H9 (cell line): ENCODE measurements around the gene RUSF1. TPM values are rescaled to one million over a fixed set of nuclear protein-coding genes. Genes with fewer than 3 reads are reported as not detected.

Experiments
- DNase-seq: peaks from one replicate; pipeline ENCODE4 v3.0.0-alpha.2; 2017
- H2AFZ ChIP-seq: one replicate; pipeline ENCODE4 v1.6.1; 2013; ENCODE audit warnings: mild to moderate bottlenecking, low read length, control low read depth, moderate library complexity
- H2AK5ac ChIP-seq: 2 replicates; pipeline ENCODE4 v1.6.1; 2013; ENCODE audit warnings: low read length, control low read depth, mixed read lengths; ENCODE audit not compliant: insufficient read length
- H2BK120ac ChIP-seq: one replicate; pipeline ENCODE4 v1.6.1; 2013; ENCODE audit warnings: low read depth, mild to moderate bottlenecking, low read length, control low read depth, inconsistent platforms; ENCODE audit not compliant: poor library complexity, severe bottlenecking
- H2BK12ac ChIP-seq: 2 replicates; pipeline ENCODE4 v1.6.1; 2013; ENCODE audit warnings: low read length, control low read depth, mixed read lengths, low read depth; ENCODE audit not compliant: insufficient read length
- H2BK15ac ChIP-seq: 2 replicates; pipeline ENCODE4 v1.6.1; 2013; ENCODE audit warnings: low read depth, low read length, control low read depth
- H2BK20ac ChIP-seq: one replicate; pipeline ENCODE4 v1.6.1; 2013; ENCODE audit warnings: low read depth, mild to moderate bottlenecking, low read length, control low read depth, inconsistent platforms; ENCODE audit not compliant: poor library complexity, severe bottlenecking
- H2BK5ac ChIP-seq: 2 replicates; pipeline ENCODE4 v1.6.1; 2013; ENCODE audit warnings: low read length, control low read depth, mixed read lengths; ENCODE audit not compliant: insufficient read length
- H3K14ac ChIP-seq: 2 replicates; pipeline ENCODE4 v1.6.1; 2013; ENCODE audit warnings: low read length, control low read depth; ENCODE audit not compliant: insufficient read depth
- H3K18ac ChIP-seq: 2 replicates; pipeline ENCODE4 v1.6.1; 2013; ENCODE audit warnings: low read depth, mild to moderate bottlenecking, mixed read lengths, low read length, control low read depth; ENCODE audit not compliant: insufficient read length
- H3K23ac ChIP-seq: 2 replicates; pipeline ENCODE4 v1.6.1; 2013; ENCODE audit warnings: low read length, control low read depth, mixed read lengths, low read depth; ENCODE audit not compliant: insufficient read length
- H3K23me2 ChIP-seq: 2 replicates; pipeline ENCODE4 v1.6.1; 2013; ENCODE audit warnings: low read depth, mild to moderate bottlenecking, mixed read lengths, low read length, control low read depth; ENCODE audit not compliant: insufficient read length, poor library complexity, severe bottlenecking
- H3K27ac ChIP-seq: 2 replicates; pipeline ENCODE4 v1.5.1; 2013; ENCODE audit warnings: low read length, control low read depth, mixed read lengths, low read depth; ENCODE audit not compliant: insufficient read length
- H3K27me3 ChIP-seq: 2 replicates; pipeline ENCODE4 v1.6.1; 2013; ENCODE audit warnings: low read length, control low read depth, inconsistent platforms; ENCODE audit not compliant: insufficient read depth
- H3K4ac ChIP-seq: 2 replicates; pipeline ENCODE4 v1.6.1; 2013; ENCODE audit warnings: low read depth, mild to moderate bottlenecking, control low read depth, inconsistent platforms, low read length, moderate library complexity
- H3K4me1 ChIP-seq: 2 replicates; pipeline ENCODE4 v1.6.1; 2013; ENCODE audit warnings: low read length, control low read depth, inconsistent platforms; ENCODE audit not compliant: insufficient read depth
- H3K4me2 ChIP-seq: 2 replicates; pipeline ENCODE4 v1.6.1; 2013; ENCODE audit warnings: low read length, control low read depth, mixed read lengths; ENCODE audit not compliant: insufficient read length, insufficient read depth
- H3K56ac ChIP-seq: 2 replicates; pipeline ENCODE4 v1.6.1; 2013; ENCODE audit warnings: low read depth, mild to moderate bottlenecking, mixed read lengths, low read length, control low read depth; ENCODE audit not compliant: insufficient read length
- H3K79me1 ChIP-seq: 2 replicates; pipeline ENCODE4 v1.6.1; 2013; ENCODE audit warnings: low read depth, mild to moderate bottlenecking, moderate library complexity, low read length, control low read depth, inconsistent platforms; ENCODE audit not compliant: insufficient read depth, poor library complexity, severe bottlenecking
- H3K79me2 ChIP-seq: 2 replicates; pipeline ENCODE4 v1.6.1; 2013; ENCODE audit warnings: low read length, control low read depth, inconsistent platforms; ENCODE audit not compliant: insufficient read depth
- H3K9ac ChIP-seq: 2 replicates; pipeline ENCODE4 v1.6.1; 2013; ENCODE audit warnings: low read length, control low read depth, mixed read lengths; ENCODE audit not compliant: insufficient read length; ENCODE audit errors: extremely low read depth
- H3K9me3 ChIP-seq: one replicate; pipeline ENCODE4 v1.6.1; 2013; ENCODE audit warnings: low read depth, low read length, inconsistent platforms; ENCODE audit not compliant: control insufficient read depth
- H3T11ph ChIP-seq: one replicate; pipeline ENCODE4 v1.6.1; 2013; ENCODE audit warnings: mild to moderate bottlenecking, low read length, control low read depth, inconsistent platforms
- H4K20me1 ChIP-seq: one replicate; pipeline ENCODE4 v1.6.1; 2013; ENCODE audit not compliant: control insufficient read depth, insufficient read length, insufficient read depth
- H4K5ac ChIP-seq: 2 replicates; pipeline ENCODE4 v1.6.1; 2013; ENCODE audit warnings: low read depth, mild to moderate bottlenecking, mixed read lengths, low read length, control low read depth; ENCODE audit not compliant: insufficient read length
- H4K8ac ChIP-seq: replicated peaks from 2 replicates; pipeline ENCODE4 v1.6.1; 2013; ENCODE audit warnings: low read length, control low read depth, mixed read lengths, low read depth; ENCODE audit not compliant: insufficient read length
- H4K91ac ChIP-seq: 2 replicates; pipeline ENCODE4 v1.6.1; 2013; ENCODE audit warnings: low read depth, mild to moderate bottlenecking, moderate library complexity, mixed read lengths, low read length, control low read depth; ENCODE audit not compliant: insufficient read length
- H3K27ac Mint-ChIP-seq, 3 experiments: 2 replicates in 2 of 3; 3 replicates in 1 of 3; pipeline ENCODE4 v1.8.0; 2020 to 2021; ENCODE audit warnings: mixed read lengths in 3 of 3, mild to moderate bottlenecking in 1 of 3, moderate library complexity in 1 of 3
- H3K27me3 Mint-ChIP-seq: 2 replicates; pipeline ENCODE4 v1.8.0; 2021; ENCODE audit warnings: low read depth, mild to moderate bottlenecking, moderate library complexity, mixed read lengths
- H3K36me3 Mint-ChIP-seq, 3 experiments: 2 replicates in 2 of 3; 3 replicates in 1 of 3; pipeline ENCODE4 v1.8.0; 2020 to 2021; ENCODE audit warnings: low read depth in 3 of 3, mixed read lengths in 3 of 3; ENCODE audit not compliant: insufficient read depth in 1 of 3
- H3K4me1 Mint-ChIP-seq, 2 experiments: 2 replicates each; pipeline ENCODE4 v1.8.0; 2020; ENCODE audit warnings: mixed read lengths in 2 of 2
- H3K4me3 Mint-ChIP-seq, 2 experiments: 2 replicates in 1 of 2; 3 replicates in 1 of 2; pipeline ENCODE4 v1.8.0; 2020 to 2021; ENCODE audit warnings: mild to moderate bottlenecking in 2 of 2, mixed read lengths in 2 of 2, moderate library complexity in 1 of 2
- H3K9me3 Mint-ChIP-seq, 2 experiments: 2 replicates in 1 of 2; 3 replicates in 1 of 2; pipeline ENCODE4 v1.8.0; 2020; ENCODE audit warnings: mild to moderate bottlenecking in 2 of 2, mixed read lengths in 2 of 2, moderate library complexity in 1 of 2
- CTCF ChIP-seq: fragments of 200-600 bp; sonication (generic); conservative IDR thresholded peaks from 3 replicates; pipeline ENCODE4 v1.8.0; 2021; ENCODE audit warnings: antibody characterized with exemption, mild to moderate bottlenecking
- WGBS: extraction: QIAGEN DNeasy Blood & Tissue Kit; methylation state at CpG from one replicate; pipeline ENCODE4 v1.1.7; 2013; ENCODE audit warnings: missing lambda C conversion rate, low lambda C conversion rate, mixed read lengths; ENCODE audit not compliant: insufficient read length; ENCODE audit errors: extremely low coverage; 5-methylcytosine and 5-hydroxymethylcytosine counted together
- total RNA-seq: library from RNA; stranded (reverse); gene quantifications from 2 replicates; pipeline ENCODE4 v1.2.1, GENCODE V29; 2021

RUSF1 gene
- total RNA-seq, 1 experiment from 2014 or later = 33.4 TPM

GRCh38 chr16:31459687-31460581 lies 48.3 kb downstream of the RUSF1 start:
- WGBS = no CpG with 5 or more reads among the region's 61 CpGs
- peaks cover 2 to 23% (median 17%) of the 10 kb centered on the region in 3 experiments; a peak in 6 of 7 replicates for H3K36me3 Mint-ChIP-seq
- Histone ChIP-seq H3K9ac (peak overlapping the region; percentile 90), H3K9me3 (no peaks in the 10 kb centered on the region), H3K56ac (no peak overlapping the region), H3K18ac (peak overlapping the region; percentile 95), H3K79me2 (no peaks in the 10 kb centered on the region; the same call in 1 of the 2 replicates), H2AK5ac (no peak overlapping the region), H4K5ac (no peak overlapping the region), H4K91ac (no peak overlapping the region), H3K14ac (peak overlapping the region; percentile 99; the same call in 1 of the 2 replicates), H2BK12ac (no peak overlapping the region), H4K20me1 (no peaks in the 10 kb centered on the region), H3K27ac (peak overlapping the region; percentile 42), H2BK15ac (no peak overlapping the region), H2BK20ac (no peak overlapping the region), H2BK120ac (no peak overlapping the region), H3K4me1 (peaks cover 2% of the 10 kb centered on the region; the same call in 1 of the 2 replicates), H2BK5ac (no peak overlapping the region), H3K23me2 (peaks cover 8% of the 10 kb centered on the region), H3K4ac (no peak overlapping the region), H3T11ph (no peak overlapping the region), H3K23ac (no peak overlapping the region), H3K79me1 (peaks cover 4% of the 10 kb centered on the region), H3K4me2 (peak overlapping the region; percentile 88), H2AFZ (no peak overlapping the region), H4K8ac (no peak overlapping the region), H3K27me3 (no peaks in the 10 kb centered on the region)
- H3K4me3 Mint-ChIP-seq = peak overlapping the region; percentile 82 to 92
- peak overlapping the region; percentile 97 to 98 (median 98) for H3K27ac Mint-ChIP-seq
- DNase-seq = peak; percentile 100
- H3K4me1 Mint-ChIP-seq = peaks cover 20 to 23% of the 10 kb centered on the region in 2 experiments
- H3K9me3 Mint-ChIP-seq = peaks cover 0 to 2% of the 10 kb centered on the region in 2 experiments; a peak in 1 of 5 replicates
- no peak for TF ChIP-seq CTCF
- H3K27me3 Mint-ChIP-seq = no peaks in the 10 kb centered on the region
